Activated T-cell treated with anti-CD3 and anti-CD28 coated beads, Interleukin-2, amount 50 U/mL, for 48 hours (primary cell): ENCODE data around the gene QPCTL.
A peak's percentile ranks its signal among the peaks of the same experiment; 100 is the strongest.

Source experiments
- DNase-seq, 2 experiments: peaks; one replicate each; pipeline ENCODE4 v3.0.0-alpha.2; 2020

QPCTL gene

DNA sequence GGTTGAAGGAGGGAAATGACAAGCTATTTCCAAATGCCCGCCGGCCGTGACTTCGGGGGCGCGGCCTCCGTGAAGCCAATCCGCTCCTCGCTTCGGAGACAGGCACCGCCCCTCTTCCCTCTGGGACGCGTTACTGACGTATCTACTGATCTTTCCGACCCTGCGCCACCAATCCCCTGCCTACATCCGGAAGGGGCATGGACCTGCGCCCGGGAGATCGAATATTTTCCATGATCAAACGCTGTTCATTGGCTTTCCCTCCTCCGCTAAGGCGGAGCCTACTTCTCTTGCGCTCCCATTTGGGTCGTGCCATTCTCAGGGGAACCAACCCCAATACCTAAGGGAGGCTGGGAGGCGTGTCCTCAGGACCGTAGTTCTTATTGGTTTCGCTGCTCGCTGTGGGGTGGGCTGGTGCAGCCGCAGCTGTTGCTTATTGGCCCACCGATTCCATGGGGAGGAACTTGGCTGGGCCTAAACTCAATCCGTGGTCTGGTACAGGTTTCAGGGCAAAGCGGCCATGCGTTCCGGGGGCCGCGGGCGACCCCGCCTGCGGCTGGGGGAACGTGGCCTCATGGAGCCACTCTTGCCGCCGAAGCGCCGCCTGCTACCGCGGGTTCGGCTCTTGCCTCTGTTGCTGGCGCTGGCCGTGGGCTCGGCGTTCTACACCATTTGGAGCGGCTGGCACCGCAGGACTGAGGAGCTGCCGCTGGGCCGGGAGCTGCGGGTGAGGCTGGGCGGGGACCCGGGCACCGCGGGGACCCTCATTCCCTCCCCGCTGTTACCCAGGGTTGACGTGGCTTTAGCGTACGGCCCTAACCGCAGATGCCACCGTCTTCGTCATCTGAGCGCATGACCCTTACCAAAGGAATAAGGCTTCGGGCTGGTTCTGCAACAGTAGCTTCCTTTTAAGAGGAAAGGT, at the start of gene QPCTL:
TSS of gene QPCTL (plus strand) at position 480 of the 919 bp plus-strand sequence. CDS start at position 518, 38 bp downstream.
- peak; percentile 97 for DNase-seq

DNA sequence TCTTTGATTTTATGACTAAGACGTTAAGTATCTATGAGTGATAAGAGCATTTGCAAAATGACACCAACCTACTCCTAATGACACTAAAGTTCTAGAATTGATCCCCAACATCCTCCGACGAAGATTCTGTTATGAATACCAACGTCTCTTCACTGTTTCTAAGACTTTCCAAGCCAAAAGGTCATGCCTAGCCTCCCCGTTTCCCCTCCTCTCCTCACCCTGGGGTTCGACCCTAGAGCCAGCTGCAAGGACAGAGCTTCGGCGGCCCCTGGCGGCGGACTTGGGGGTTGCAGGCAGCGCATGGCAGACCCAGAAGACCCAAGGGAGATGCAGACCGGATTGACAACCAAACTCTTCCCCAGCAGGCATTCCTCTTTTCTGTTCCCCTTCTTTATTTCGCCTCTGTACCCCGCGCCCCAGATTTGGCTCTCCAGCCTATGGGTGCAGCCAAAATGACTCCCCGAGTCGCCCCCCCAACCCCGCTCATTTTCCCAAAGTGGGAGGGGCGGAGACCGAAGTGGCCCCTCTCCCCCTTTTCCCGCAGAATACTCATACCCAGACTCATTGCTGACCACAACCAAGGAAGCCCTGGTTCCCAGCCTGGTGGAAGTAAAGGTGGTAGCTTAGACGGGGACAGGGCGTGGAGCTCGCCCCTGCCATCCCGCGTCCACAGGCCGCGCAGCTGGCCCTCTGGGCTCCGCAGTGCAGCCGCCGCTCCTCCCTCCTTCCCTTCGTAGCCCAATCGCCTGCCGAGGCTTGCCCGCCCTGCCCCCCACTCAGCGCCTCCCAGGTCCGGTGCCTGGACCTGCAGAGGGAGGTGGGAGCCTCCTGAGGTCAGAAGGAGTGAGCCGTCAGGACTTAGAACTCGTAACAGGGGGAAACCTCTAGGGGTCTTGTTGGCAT, 49.2 kb upstream of the QPCTL start:
- DNase-seq, result peak; percentile 99

DNA sequence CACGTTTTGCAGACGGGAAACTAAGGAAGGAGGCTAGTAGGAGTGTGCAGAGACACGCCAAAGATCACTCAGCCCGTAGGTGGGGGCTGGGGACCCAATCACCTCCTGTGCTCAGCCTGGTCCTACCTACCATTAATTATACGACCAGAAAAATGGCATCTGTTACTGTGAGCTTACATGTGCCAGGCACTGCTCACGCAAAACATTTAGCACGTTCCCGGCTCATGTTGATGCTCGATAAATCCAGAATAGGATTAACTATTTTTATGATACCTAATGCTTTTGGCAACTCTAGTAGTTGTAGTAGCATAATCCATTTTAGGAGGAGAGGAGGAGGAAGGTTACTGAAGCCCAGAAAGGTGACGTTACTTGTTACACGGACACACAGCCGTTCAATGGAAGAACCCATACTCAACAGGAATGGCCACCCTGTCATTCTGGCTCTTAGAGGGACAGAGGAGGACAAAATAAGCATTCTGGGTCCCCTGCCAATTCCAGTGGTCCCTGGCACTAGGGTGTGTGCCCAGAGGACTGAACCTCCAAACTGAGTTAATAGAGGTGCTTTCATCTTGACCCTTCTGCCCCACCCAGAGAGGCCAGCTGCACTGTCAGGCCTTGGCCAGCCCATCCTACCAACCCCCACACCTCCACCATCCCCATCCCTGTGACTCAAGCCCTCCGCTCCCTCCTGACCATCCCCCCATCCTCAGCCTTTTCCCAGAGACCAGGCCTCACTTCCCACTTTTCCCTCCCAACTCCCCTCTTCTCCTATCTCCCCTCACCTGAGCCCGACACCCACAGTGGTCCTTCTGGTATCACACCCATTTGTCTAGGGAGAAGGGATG, 48.3 kb upstream of the QPCTL start:
- DNase-seq, result no peak

GRCh38 chr19:45645068-45645630, 47.3 kb upstream of the QPCTL start:
- no peak for DNase-seq

DNA sequence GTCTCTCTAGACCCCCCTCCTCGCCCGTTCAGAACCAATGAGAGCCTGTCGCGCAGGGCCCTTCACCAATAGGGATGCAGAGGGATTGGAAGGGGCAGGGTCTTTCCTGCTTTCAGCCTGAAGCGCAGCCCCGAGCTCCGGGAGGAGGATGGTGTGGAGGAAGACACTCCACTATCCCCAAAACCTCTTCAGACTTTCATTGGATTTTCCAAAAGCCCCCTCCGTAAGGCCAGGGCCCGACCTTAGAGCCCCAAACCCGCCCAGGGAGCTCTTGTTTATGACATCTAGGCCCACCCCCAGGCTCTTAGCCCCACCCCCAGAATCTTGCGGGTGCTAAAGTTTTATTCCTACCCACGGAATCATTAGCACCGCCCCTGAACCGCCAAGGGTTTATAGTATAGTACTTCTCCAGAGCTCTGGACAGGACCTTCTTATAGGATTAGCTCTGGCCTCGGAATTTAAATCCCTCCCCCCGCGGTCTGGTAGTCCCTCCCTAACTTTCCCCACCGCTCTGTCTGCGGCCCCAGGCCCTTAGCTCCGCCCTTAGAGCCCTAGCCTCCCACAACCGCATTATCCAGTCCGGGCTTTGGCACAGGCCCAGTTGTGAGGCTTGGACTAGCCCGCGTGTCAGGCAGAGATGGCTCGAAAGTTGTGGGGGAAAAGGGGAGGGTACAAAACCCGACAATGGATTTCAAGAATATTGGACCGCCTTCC, 46.7 kb upstream of the QPCTL start:
- peak; percentile 89 for DNase-seq

DNA sequence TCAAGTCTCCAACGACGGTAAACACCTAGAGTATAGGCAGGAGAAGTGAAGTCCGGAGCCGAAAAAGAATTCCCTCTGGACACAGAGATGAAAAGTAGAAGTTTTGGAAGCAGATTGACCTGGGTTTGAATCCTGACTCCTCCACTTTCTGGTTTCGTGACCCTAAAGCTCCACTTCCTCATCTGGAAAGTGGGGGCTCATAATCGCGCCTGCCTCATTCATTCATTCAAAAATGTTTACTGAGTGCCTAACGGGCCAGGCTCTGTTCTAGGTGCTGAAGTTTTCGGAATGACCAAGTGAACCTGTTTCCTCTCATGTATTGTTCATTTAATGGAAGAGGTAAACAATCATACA, 46.1 kb upstream of the QPCTL start:
- DNase-seq, result no peak

DNA sequence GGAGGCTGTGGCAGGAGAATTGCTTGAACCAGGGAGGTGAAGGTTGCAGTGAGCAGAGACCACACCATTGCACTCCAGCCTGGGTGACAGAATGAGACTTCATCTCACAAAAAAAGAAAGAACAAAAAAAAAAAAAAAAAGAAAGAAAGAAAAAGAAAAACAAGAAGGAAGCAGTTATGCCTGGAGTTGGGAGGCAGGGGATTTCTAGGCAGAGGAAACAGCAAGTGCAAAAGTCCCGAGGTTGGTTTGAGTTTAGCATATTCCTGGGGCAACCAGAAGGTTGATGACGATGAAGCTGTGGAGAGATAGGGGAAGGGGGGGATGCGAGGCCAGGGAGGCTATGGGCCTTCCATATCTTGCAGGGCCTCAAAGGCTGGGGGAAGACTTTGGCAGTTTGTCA, 41.7 kb upstream of the QPCTL start:
- DNase-seq, result no peak

DNA sequence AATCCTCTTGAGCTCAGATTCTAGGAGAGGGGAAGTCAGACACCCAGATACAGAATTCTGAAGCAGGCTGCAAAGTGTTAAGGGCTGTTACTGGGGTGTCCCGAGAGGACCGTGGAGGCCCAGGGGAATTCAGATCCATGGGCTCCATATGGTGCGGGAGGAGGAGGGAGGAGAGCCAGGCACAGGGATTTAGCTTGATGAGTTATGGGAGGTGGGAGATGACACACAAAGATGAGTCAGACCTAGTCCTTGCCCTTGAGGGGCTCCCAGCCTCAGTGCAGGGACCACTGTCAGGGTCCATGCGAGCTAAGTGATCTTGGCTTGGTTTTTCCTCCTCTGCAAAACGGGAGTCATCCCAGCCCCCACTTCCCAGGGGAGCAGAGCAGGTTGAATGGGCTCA, 38.8 kb upstream of the QPCTL start:
- DNase-seq, result no peak

GRCh38 chr19:45655073-45655472, 37.4 kb upstream of the QPCTL start:
- no peak for DNase-seq

DNA sequence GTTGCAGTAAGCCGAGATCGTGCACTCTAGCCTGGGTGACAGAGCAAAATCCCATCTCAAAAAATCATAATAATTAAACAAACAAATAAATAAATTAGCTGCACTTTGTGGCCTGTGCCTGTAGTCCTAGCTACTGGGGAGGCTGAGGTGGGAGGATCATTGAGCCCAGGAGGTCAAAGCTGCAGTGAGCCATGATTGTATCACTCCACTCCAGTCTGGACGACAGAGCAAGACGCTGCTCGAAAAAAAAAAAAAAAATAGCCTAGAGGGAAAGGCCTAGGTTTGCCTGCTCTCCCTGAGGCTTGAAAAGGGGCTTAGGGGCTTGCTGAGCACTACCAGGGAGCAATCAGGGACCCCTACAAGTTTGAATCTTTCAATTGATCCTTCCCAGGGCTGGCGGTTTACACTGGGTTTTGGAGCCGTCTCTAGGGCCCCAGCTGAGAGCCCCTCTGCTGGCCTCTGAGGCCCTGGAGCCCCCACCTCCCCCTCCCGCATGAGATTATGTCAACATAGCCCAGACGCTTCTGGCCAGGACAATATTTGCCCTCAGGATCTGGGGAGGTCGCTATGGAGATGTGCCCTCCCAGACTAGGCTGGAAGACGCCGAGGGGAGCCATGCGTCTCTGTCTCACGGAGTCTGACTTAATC, 34.8 kb upstream of the QPCTL start:
- DNase-seq, result no peak

- no peak for DNase-seq
Observed at GRCh38 chr19:45659096-45659729, 33.3 kb upstream of the QPCTL start.

- DNase-seq, result no peak
Observed at GRCh38 chr19:45660636-45661035, 31.8 kb upstream of the QPCTL start.

DNA sequence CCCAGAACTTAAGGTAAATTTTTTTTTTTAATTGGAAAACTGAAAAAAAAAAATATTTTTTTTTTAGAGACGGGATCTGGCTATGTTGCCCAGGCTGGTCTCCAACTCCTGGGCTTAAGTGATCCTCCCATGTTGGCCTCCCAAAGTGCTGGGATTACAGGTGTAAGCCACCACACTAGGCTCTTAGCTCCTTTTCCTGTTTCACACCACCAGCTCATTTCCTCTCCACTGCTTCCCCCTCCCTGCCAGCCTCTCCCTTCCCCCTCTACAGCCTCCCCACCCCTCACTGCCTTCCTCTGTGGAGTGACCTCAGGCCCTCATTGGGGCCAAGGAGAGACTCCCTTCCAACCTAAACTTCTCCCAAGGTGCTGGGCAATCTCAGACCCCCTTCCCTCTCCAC, 28.7 kb upstream of the QPCTL start:
- DNase-seq, result no peak

- DNase-seq, result no peak
Observed at GRCh38 chr19:45664575-45664974, 27.9 kb upstream of the QPCTL start.

DNA sequence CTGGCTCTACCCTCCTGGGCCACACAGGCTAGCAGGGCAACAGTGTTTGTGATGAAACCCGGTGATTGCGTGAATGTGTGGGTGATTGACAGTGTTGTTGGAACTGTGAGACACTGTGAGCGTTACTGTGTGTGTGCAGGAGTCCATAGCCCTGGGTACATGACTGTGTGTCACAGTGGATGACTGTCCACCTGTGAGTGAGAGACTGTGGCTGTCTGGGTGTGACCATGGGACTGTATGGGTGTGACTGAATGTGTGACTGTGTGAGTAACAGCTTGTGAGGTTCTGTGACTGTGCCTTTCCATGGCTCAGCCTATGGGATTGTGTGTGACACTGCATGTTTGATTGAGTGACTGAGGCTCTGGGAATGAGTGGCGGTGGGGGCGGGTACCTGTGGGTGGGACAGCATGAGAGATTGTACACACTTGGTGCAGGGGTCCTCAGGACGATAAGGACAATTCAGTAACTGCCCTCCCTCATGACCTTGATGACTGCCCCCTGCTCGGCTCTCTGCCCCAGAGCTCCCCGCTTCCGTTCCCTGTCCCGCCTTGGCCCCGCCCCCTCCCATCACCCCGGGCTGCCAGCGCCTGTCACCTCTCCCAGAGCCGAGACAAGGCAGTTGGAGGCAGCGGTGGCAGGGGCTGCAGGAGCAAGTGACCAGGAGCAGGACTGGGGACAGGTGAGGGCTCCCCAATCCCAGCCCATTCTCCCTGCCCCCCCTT, 24.7 kb upstream of the QPCTL start, which contains the start of gene GIPR:
TSS of gene GIPR (plus strand) at position 602 of the 722 bp plus-strand sequence. CDS start 1,300 bp downstream, outside the sequence.
- peak; percentile 81 to 85 for DNase-seq

GRCh38 chr19:45668342-45668871, 24.1 kb upstream of the QPCTL start:
- peak in 1 of 2 experiments; percentile 56 for DNase-seq

- DNase-seq, result peak; percentile 85 to 88
Observed at GRCh38 chr19:45670670-45671453, 21.6 kb upstream of the QPCTL start.

GRCh38 chr19:45674946-45675345, 17.5 kb upstream of the QPCTL start:
- no peak for DNase-seq

- DNase-seq, result no peak
Observed at GRCh38 chr19:45676851-45677263, 15.6 kb upstream of the QPCTL start.
